ENCODE measurements around the gene PLCG2.

- no peak for TF ChIP-seq REST (IDR thresholded peaks at IDR 0.05; ENCODE audit: borderline replicate concordance)
- no peak for TF ChIP-seq CTCF (IDR thresholded peaks at IDR 0.05; ENCODE audit: poor library complexity, severe bottlenecking)
- TF ChIP-seq RAD21 (conservative IDR thresholded peaks at IDR 0.05), result no peak
- no peak for TF ChIP-seq MXI1 (conservative IDR thresholded peaks at IDR 0.05; ENCODE audit: poor library complexity, severe bottlenecking)
- peak; percentile 45 for TF ChIP-seq POLR2AphosphoS5 (IDR thresholded peaks at IDR 0.05)
- TF ChIP-seq EP300 (conservative IDR thresholded peaks at IDR 0.05; ENCODE audit: poor library complexity, severe bottlenecking), result peak; percentile 19
These were observed 96.4 kb downstream of the PLCG2 start for GRCh38 chr16:81875461-81875860.
